PC-9 (cell line): Measurements from ENCODE around the gene RPL10A. TPM values are rescaled to one million over a fixed set of nuclear protein-coding genes. Genes with fewer than 3 reads are reported as not detected.

Experiments used
- BruUV-seq: library from RNA; stranded (reverse); fragments of 400-500 nt; replicated peaks from 2 replicates; lab custom pipeline; 2021; lab: Mats Ljungman, UMichigan
- CTCF ChIA-PET: fragments of 300-600 bp; sonication (Branson Sonifier 250); formaldehyde crosslinking; loops from one replicate; lab custom pipeline; 2022; ENCODE audit warnings: antibody characterized with exemption; lab: Charles Lee
- POLR2A ChIA-PET: fragments of 300-600 bp; sonication (Branson Sonifier 250); formaldehyde crosslinking; loops from one replicate; lab custom pipeline; 2022; ENCODE audit warnings: antibody characterized with exemption; ENCODE audit not compliant: unreplicated experiment; lab: Charles Lee
- DNase-seq, 2 experiments: peaks; one replicate each; pipeline versions ENCODE4 v3.0.0 to v3.0.0-alpha.2; 2015 to 2022; ENCODE audit warnings: mixed read lengths in 1 of 2
- H2AFZ ChIP-seq: fragments of 200-600 bp; sonication (generic); 2 replicates; pipeline ENCODE4 v1.8.1; 2017; ENCODE audit warnings: antibody characterized with exemption
- H3F3A ChIP-seq: fragments of 200-600 bp; sonication (generic); 2 replicates; pipeline ENCODE4 v1.8.1; 2017; ENCODE audit warnings: antibody characterized with exemption, mild to moderate bottlenecking, low read depth; ENCODE audit not compliant: insufficient read depth
- H3K27ac ChIP-seq: fragments of 200-600 bp; sonication (generic); 2 replicates; pipeline ENCODE4 v1.6.1; 2016; ENCODE audit warnings: mixed run types
- H3K27me3 ChIP-seq: fragments of 200-600 bp; sonication (generic); 2 replicates; pipeline ENCODE4 v1.6.1; 2016; ENCODE audit warnings: low read depth, mixed run types; ENCODE audit not compliant: insufficient read depth
- H3K36me3 ChIP-seq: fragments of 200-600 bp; sonication (generic); 2 replicates; pipeline ENCODE4 v1.6.1; 2016; ENCODE audit warnings: low read depth, mixed run types
- H3K4me1 ChIP-seq: fragments of 200-600 bp; sonication (generic); replicated peaks from 2 replicates; pipeline ENCODE4 v1.6.1; 2016; ENCODE audit warnings: mixed run types; ENCODE audit not compliant: insufficient read depth
- H3K4me2 ChIP-seq: fragments of 200-600 bp; sonication (generic); 2 replicates; pipeline ENCODE4 v1.6.1; 2017; ENCODE audit warnings: mixed run types
- H3K4me3 ChIP-seq: fragments of 200-600 bp; sonication (generic); 2 replicates; pipeline ENCODE4 v1.6.1; 2016; ENCODE audit warnings: mixed run types
- H3K79me2 ChIP-seq: fragments of 200-600 bp; sonication (generic); 2 replicates; pipeline ENCODE4 v1.6.1; 2017; ENCODE audit warnings: low read depth, mixed run types
- H3K9me2 ChIP-seq: fragments of 200-600 bp; sonication (generic); 2 replicates; pipeline ENCODE4 v1.8.1; 2017; ENCODE audit warnings: mild to moderate bottlenecking; ENCODE audit not compliant: insufficient read depth
- H3K9me3 ChIP-seq: fragments of 200-600 bp; sonication (generic); 2 replicates; pipeline ENCODE4 v1.8.1; 2016; ENCODE audit warnings: low read depth; ENCODE audit not compliant: insufficient read depth
- H4K20me1 ChIP-seq: fragments of 200-600 bp; sonication (generic); 2 replicates; pipeline ENCODE4 v1.8.1; 2017; ENCODE audit not compliant: insufficient read depth
- CTCF ChIP-seq: fragments of 200-600 bp; sonication (generic); conservative IDR thresholded peaks from 2 replicates; pipeline ENCODE4 v1.6.1; 2017; ENCODE audit warnings: mixed run types, antibody characterized with exemption, mild to moderate bottlenecking, moderate library complexity
- EZH2 ChIP-seq: fragments of 200-600 bp; sonication (generic); IDR thresholded peaks from 2 replicates; pipeline ENCODE4 v1.8.0; 2017; ENCODE audit warnings: antibody characterized with exemption, low read depth
- intact Hi-C: fragments of 100-400 bp; cut with micrococcal nuclease; formaldehyde crosslinking; loops from one replicate; pipeline ENCODE4 v1.10.0; 2022; ENCODE audit not compliant: unreplicated experiment
- total RNA-seq: library from RNA; stranded (reverse); gene quantifications from 2 replicates; pipeline ENCODE4 v1.2.3, GENCODE V29; 2021

Gene RPL10A
- total RNA-seq, 1 experiment from 2014 or later: 1,335 TPM

- Histone ChIP-seq H3K79me2 (peaks cover 23% of the 10 kb centered on the region), H3F3A (peaks cover 48% of the 10 kb centered on the region), H2AFZ (no peak overlapping the region), H3K4me1 (peaks cover 20% of the 10 kb centered on the region), H4K20me1 (peaks cover 40% of the 10 kb centered on the region), H3K36me3 (peaks cover 23% of the 10 kb centered on the region), H3K27ac (no peak overlapping the region), H3K27me3 (no peaks in the 10 kb centered on the region), H3K4me3 (no peak overlapping the region), H3K9me2 (no peaks in the 10 kb centered on the region), H3K9me3 (no peaks in the 10 kb centered on the region), H3K4me2 (no peak overlapping the region)
- intact Hi-C loops: no loop called here
- POLR2A ChIA-PET: no interaction called here
- CTCF ChIA-PET: no interaction called here
- BruUV-seq: no TSS peak
- DNase-seq: no peak
- no peak for TF ChIP-seq EZH2
- no peak for TF ChIP-seq CTCF
Measured at GRCh38 chr6:35474942-35475570, 6.9 kb downstream of the RPL10A start.

- Histone ChIP-seq H3K36me3 (peaks cover 18% of the 10 kb centered on the region; the same call in 1 of the 2 replicates), H3K27me3 (no peaks in the 10 kb centered on the region), H3K4me2 (no peak overlapping the region), H3K27ac (no peak overlapping the region), H3K9me3 (no peaks in the 10 kb centered on the region), H4K20me1 (peaks cover 35% of the 10 kb centered on the region), H3K9me2 (no peaks in the 10 kb centered on the region), H2AFZ (no peak overlapping the region), H3F3A (peaks cover 43% of the 10 kb centered on the region), H3K4me3 (no peak overlapping the region), H3K79me2 (peaks cover 18% of the 10 kb centered on the region), H3K4me1 (peaks cover 15% of the 10 kb centered on the region)
- intact Hi-C loops: no loop called here
- ChIA-PET POLR2A (no interaction called here), CTCF (no interaction called here)
- no TSS peak for BruUV-seq
- DNase-seq: no peak
- no peak for TF ChIP-seq CTCF
- no peak for TF ChIP-seq EZH2
Measured at GRCh38 chr6:35475573-35475972, 7.4 kb downstream of the RPL10A start.

GRCh38 chr6:35476004-35476403, 7.8 kb downstream of the RPL10A start:
- peaks cover 31% of the 10 kb centered on the region for H4K20me1 ChIP-seq
- POLR2A ChIA-PET: no interaction called here
- no TSS peak for BruUV-seq

More at GRCh38 chr6:35476004-35476403, 7.8 kb downstream of the RPL10A start:
- CTCF ChIA-PET: no interaction called here
- H3K4me2 ChIP-seq: no peak overlapping the region
- intact Hi-C loops: no loop called here
- H3K4me3 ChIP-seq: no peak overlapping the region
- H3K36me3 ChIP-seq: peaks cover 14% of the 10 kb centered on the region; the same call in 1 of the 2 replicates
- H3F3A ChIP-seq: peaks cover 39% of the 10 kb centered on the region
- no peak overlapping the region for H3K27ac ChIP-seq
- TF ChIP-seq CTCF: no peak
- TF ChIP-seq EZH2: no peak
- no peaks in the 10 kb centered on the region for H3K9me2 ChIP-seq
- H3K79me2 ChIP-seq: peaks cover 13% of the 10 kb centered on the region
- peaks cover 11% of the 10 kb centered on the region for H3K4me1 ChIP-seq
- H2AFZ ChIP-seq: no peak overlapping the region
- H3K27me3 ChIP-seq: no peaks in the 10 kb centered on the region
- no peak for DNase-seq
- no peaks in the 10 kb centered on the region for H3K9me3 ChIP-seq
